GM12873 (cell line): Measurements from ENCODE around the gene ZGPAT.

Source experiments
- CTCF ChIP-seq: IDR thresholded peaks from 2 replicates; pipeline ENCODE4 v1.5.1; 2012; ENCODE audit warnings: low read depth, mild to moderate bottlenecking, moderate library complexity, low read length, control low read depth; ENCODE audit not compliant: insufficient read depth; ENCODE audit errors: missing control alignments

Gene ZGPAT

GRCh38 chr20:63681609-63682142 is 26.2 kb upstream of the ZGPAT start:
- TF ChIP-seq CTCF = no peak

- TF ChIP-seq CTCF = no peak
Measured at GRCh38 chr20:63682384-63683139, 25.3 kb upstream of the ZGPAT start.

GRCh38 chr20:63685269-63686026 is 22.4 kb upstream of the ZGPAT start:
- TF ChIP-seq CTCF = no peak

GRCh38 chr20:63686094-63686491 is 21.7 kb upstream of the ZGPAT start:
- no peak for TF ChIP-seq CTCF

- no peak for TF ChIP-seq CTCF
Measured at GRCh38 chr20:63686492-63687321, 21.1 kb upstream of the ZGPAT start.

GRCh38 chr20:63687419-63688178 is 20.2 kb upstream of the ZGPAT start:
- no peak for TF ChIP-seq CTCF
